Measurements from ENCODE around the gene SPATA6.
"Not testable (repeated sequence)": the region's sequence is repeated elsewhere in the genome, so short reads cannot be mapped to it uniquely, and the experiment has no call there.

The SPATA6 gene

DNA sequence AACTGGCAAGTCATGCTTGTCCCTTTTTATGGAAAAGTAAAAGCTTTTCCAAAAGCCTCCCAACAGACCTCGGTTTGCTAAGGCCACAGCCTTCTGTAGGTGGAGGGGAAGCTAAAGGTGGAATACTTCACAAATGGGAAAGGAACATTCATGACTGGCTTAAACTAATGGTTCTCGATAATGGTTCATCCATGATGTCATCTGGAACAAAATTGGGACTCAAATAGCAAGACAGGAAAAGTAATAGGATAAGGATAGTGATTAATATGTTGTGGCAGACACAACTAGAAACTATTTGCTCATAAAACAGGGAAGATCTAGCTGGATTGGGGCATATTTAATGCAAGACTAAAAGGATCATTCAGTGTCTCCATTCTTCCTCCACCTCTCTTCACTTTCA is 16.7 kb upstream of the SPATA6 start:
- no peaks in the 10 kb centered on the region for H3K27me3 ChIP-seq (ENCODE audit: control insufficient read depth in 1 of 2, insufficient read depth in 1 of 2, low read length in 2 of 2)
- no peak overlapping the region for H2BK5ac ChIP-seq (ENCODE audit: low read depth, low read length, poor library complexity, severe bottlenecking)
- WGBS: 76% methylated on average over 2 of the region's 2 CpGs

DNA sequence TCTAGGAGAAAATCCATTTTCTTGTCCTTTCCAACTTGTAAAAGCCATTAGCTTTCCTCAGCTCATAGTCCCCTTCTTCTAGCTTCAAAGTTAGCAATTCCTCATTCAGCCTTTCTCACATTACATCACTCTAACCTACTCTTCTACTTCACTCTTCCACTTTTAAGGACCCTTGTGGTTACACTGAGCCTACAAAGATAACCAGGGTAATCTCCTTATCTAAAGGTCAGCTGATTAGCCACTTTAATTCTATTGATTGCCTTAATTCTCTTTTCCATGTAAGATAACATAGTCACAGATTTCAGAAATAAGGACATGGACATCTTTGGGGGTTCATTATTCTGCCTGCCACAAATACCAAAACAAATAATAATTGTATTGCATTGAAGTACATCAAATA is 8.5 kb upstream of the SPATA6 start:
- Histone ChIP-seq H3K18ac (ENCODE audit: low read depth in 1 of 2, low read length in 2 of 2) (no peak overlapping the region), H4K91ac (ENCODE audit: low read length) (no peak overlapping the region), H3K4ac (ENCODE audit: low read depth in 1 of 2, low read length in 2 of 2) (no peak overlapping the region), H3K9me3 (ENCODE audit: control insufficient read depth, low read length) (no peaks in the 10 kb centered on the region), H3K4me3 (ENCODE audit: insufficient read depth in 1 of 2, low read depth in 1 of 2, low read length in 2 of 2) (no peak overlapping the region), H2BK12ac (ENCODE audit: low read length in 2 of 2) (no peak overlapping the region), H3K23ac (ENCODE audit: low read length in 2 of 2) (no peak overlapping the region), H2BK120ac (ENCODE audit: low read depth, low read length) (no peak overlapping the region), H3K36me3 (ENCODE audit: control insufficient read depth in 1 of 2, insufficient read depth in 2 of 2, low read depth in 1 of 2, low read length in 2 of 2) (no peaks in the 10 kb centered on the region), H2BK15ac (ENCODE audit: low read depth, poor library complexity, severe bottlenecking) (no peak overlapping the region), H3K4me2 (ENCODE audit: low read length, poor library complexity, severe bottlenecking) (no peak overlapping the region), H2AFZ (ENCODE audit: low read depth, low read length) (no peak overlapping the region), H3K4me1 (ENCODE audit: control insufficient read depth, insufficient read depth, low read depth, low read length) (no peaks in the 10 kb centered on the region), H3K79me1 (replicated peaks; ENCODE audit: low read length, poor library complexity, severe bottlenecking) (no peaks in the 10 kb centered on the region), H3K27me3 (ENCODE audit: control insufficient read depth in 1 of 2, insufficient read depth in 1 of 2, low read length in 2 of 2) (no peaks in the 10 kb centered on the region), H2AK5ac (ENCODE audit: low read length, severe bottlenecking) (no peak overlapping the region), H3K14ac (ENCODE audit: low read length in 2 of 2) (no peak overlapping the region), H2BK5ac (ENCODE audit: low read depth, low read length, poor library complexity, severe bottlenecking) (no peak overlapping the region), H4K8ac (ENCODE audit: low read length) (no peak overlapping the region), H3K9ac (ENCODE audit: low read length) (no peak overlapping the region), H3K27ac (ENCODE audit: low read length, poor library complexity, severe bottlenecking) (no peak overlapping the region)
- DNase-seq: no peak

More for the DNA sequence above, 16.7 kb upstream of the SPATA6 start:
- Histone ChIP-seq H3K4me1 (ENCODE audit: control insufficient read depth, insufficient read depth, low read depth, low read length) (peaks cover 3% of the 10 kb centered on the region), H3K9ac (ENCODE audit: low read length) (no peak overlapping the region), H2BK15ac (ENCODE audit: low read depth, poor library complexity, severe bottlenecking) (no peak overlapping the region), H3K27ac (ENCODE audit: low read length, poor library complexity, severe bottlenecking) (no peak overlapping the region), H3K23ac (ENCODE audit: low read length in 2 of 2) (no peak overlapping the region), H2BK12ac (ENCODE audit: low read length in 2 of 2) (no peak overlapping the region), H3K4me2 (ENCODE audit: low read length, poor library complexity, severe bottlenecking) (no peak overlapping the region), H2AK5ac (ENCODE audit: low read length, severe bottlenecking) (no peak overlapping the region), H3K4me3 (ENCODE audit: insufficient read depth in 1 of 2, low read depth in 1 of 2, low read length in 2 of 2) (no peak overlapping the region), H3K18ac (ENCODE audit: low read depth in 1 of 2, low read length in 2 of 2) (no peak overlapping the region), H3K79me1 (replicated peaks; ENCODE audit: low read length, poor library complexity, severe bottlenecking) (no peaks in the 10 kb centered on the region), H3K14ac (ENCODE audit: low read length in 2 of 2) (no peak overlapping the region), H2AFZ (ENCODE audit: low read depth, low read length) (no peak overlapping the region), H3K36me3 (ENCODE audit: control insufficient read depth in 1 of 2, insufficient read depth in 2 of 2, low read depth in 1 of 2, low read length in 2 of 2) (no peaks in the 10 kb centered on the region), H4K8ac (ENCODE audit: low read length) (no peak overlapping the region), H3K4ac (ENCODE audit: low read depth in 1 of 2, low read length in 2 of 2) (no peak overlapping the region), H2BK120ac (ENCODE audit: low read depth, low read length) (no peak overlapping the region), H4K91ac (ENCODE audit: low read length) (no peak overlapping the region), H3K9me3 (ENCODE audit: control insufficient read depth, low read length) (no peaks in the 10 kb centered on the region)
- DNase-seq: peak; percentile 2

DNA sequence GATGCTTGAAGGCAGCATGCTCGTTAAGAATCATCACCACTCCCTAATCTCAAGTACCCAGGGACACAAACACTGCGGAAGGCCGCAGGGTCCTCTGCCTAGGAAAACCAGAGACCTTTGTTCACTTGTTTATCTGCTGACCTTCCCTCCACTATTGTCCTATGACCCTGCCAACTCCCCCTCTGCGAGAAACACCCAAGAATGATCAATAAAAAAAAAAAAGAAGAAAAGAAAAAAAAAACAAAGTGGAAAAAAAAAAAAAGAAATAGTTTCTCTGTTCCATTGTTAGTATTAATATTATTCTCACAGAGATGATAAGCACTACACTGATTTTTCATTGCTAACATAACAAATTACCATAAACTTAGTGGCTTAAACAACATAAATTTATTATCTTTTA is 8.0 kb upstream of the SPATA6 start:
- not testable (repeated sequence) for H2BK15ac ChIP-seq (ENCODE audit: low read depth, poor library complexity, severe bottlenecking); H3K4me3 ChIP-seq (ENCODE audit: insufficient read depth in 1 of 2, low read depth in 1 of 2, low read length in 2 of 2); H2AK5ac ChIP-seq (ENCODE audit: low read length, severe bottlenecking); H3K14ac ChIP-seq (ENCODE audit: low read length in 2 of 2); H3K18ac ChIP-seq (ENCODE audit: low read depth in 1 of 2, low read length in 2 of 2); H2AFZ ChIP-seq (ENCODE audit: low read depth, low read length); H2BK5ac ChIP-seq (ENCODE audit: low read depth, low read length, poor library complexity, severe bottlenecking); H3K4ac ChIP-seq (ENCODE audit: low read depth in 1 of 2, low read length in 2 of 2); H3K4me2 ChIP-seq (ENCODE audit: low read length, poor library complexity, severe bottlenecking); H3K4me1 ChIP-seq (ENCODE audit: control insufficient read depth, insufficient read depth, low read depth, low read length); DNase-seq; H2BK12ac ChIP-seq (ENCODE audit: low read length in 2 of 2); H4K8ac ChIP-seq (ENCODE audit: low read length); H3K27ac ChIP-seq (ENCODE audit: low read length, poor library complexity, severe bottlenecking); H3K79me1 ChIP-seq (replicated peaks; ENCODE audit: low read length, poor library complexity, severe bottlenecking); H3K27me3 ChIP-seq (ENCODE audit: control insufficient read depth in 1 of 2, insufficient read depth in 1 of 2, low read length in 2 of 2); H3K9ac ChIP-seq (ENCODE audit: low read length); H2BK120ac ChIP-seq (ENCODE audit: low read depth, low read length); H3K23ac ChIP-seq (ENCODE audit: low read length in 2 of 2); H4K91ac ChIP-seq (ENCODE audit: low read length); H3K9me3 ChIP-seq (ENCODE audit: control insufficient read depth, low read length); H3K36me3 ChIP-seq (ENCODE audit: control insufficient read depth in 1 of 2, insufficient read depth in 2 of 2, low read depth in 1 of 2, low read length in 2 of 2)
- no CpG with 5 or more reads among the region's 4 CpGs for WGBS

DNA sequence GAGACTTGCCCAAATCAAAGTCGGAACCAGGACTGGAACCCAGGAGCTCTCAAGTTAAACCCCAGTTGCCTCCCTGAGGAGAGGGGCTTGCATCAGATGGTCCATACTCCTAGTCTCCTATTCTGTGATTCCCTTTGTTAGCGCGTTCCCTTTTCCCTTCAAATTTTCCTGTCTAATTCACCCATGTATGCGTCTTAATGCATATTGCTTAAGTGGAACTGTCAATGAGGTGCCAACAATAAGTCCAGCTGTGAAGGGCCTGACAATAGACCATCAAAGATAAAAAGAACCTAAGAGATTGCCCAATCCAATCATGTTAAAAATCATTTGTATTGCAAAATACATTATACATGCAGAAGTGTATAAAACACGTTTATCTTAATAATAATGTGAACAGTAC is 634 bp upstream of the SPATA6 start:
- Histone ChIP-seq H3K9ac (ENCODE audit: low read length) (peak overlapping the region; percentile 92), H3K36me3 (ENCODE audit: control insufficient read depth in 1 of 2, insufficient read depth in 2 of 2, low read depth in 1 of 2, low read length in 2 of 2) (no peaks in the 10 kb centered on the region), H3K18ac (ENCODE audit: low read depth in 1 of 2, low read length in 2 of 2) (peak overlapping the region in 1 of 2 experiments; percentile 3), H3K4me1 (ENCODE audit: control insufficient read depth, insufficient read depth, low read depth, low read length) (peaks cover 3% of the 10 kb centered on the region), H3K27ac (ENCODE audit: low read length, poor library complexity, severe bottlenecking) (no peak overlapping the region), H4K91ac (ENCODE audit: low read length) (no peak overlapping the region), H2AFZ (ENCODE audit: low read depth, low read length) (peak overlapping the region; percentile 46), H3K4me3 (ENCODE audit: insufficient read depth in 1 of 2, low read depth in 1 of 2, low read length in 2 of 2) (peak overlapping the region in 1 of 2 experiments; percentile 80), H3K4ac (ENCODE audit: low read depth in 1 of 2, low read length in 2 of 2) (no peak overlapping the region), H2BK120ac (ENCODE audit: low read depth, low read length) (no peak overlapping the region), H3K14ac (ENCODE audit: low read length in 2 of 2) (no peak overlapping the region), H2BK12ac (ENCODE audit: low read length in 2 of 2) (no peak overlapping the region), H3K9me3 (ENCODE audit: control insufficient read depth, low read length) (no peaks in the 10 kb centered on the region), H3K4me2 (ENCODE audit: low read length, poor library complexity, severe bottlenecking) (peak overlapping the region; percentile 86), H3K27me3 (ENCODE audit: control insufficient read depth in 1 of 2, insufficient read depth in 1 of 2, low read length in 2 of 2) (no peaks in the 10 kb centered on the region), H2BK5ac (ENCODE audit: low read depth, low read length, poor library complexity, severe bottlenecking) (no peak overlapping the region), H3K79me1 (replicated peaks; ENCODE audit: low read length, poor library complexity, severe bottlenecking) (peaks cover 4% of the 10 kb centered on the region), H2AK5ac (ENCODE audit: low read length, severe bottlenecking) (no peak overlapping the region), H2BK15ac (ENCODE audit: low read depth, poor library complexity, severe bottlenecking) (no peak overlapping the region), H4K8ac (ENCODE audit: low read length) (peak overlapping the region; percentile 84), H3K23ac (ENCODE audit: low read length in 2 of 2) (no peak overlapping the region)
- DNase-seq: peak; percentile 2
- WGBS: 88% methylated on average over 5 of the region's 5 CpGs

Measured in mesenchymal stem cell (in vitro differentiated cells and primary cell).